Activated naive CD4-positive, alpha-beta T cell treated with anti-CD3 and anti-CD28 coated beads for 36 hours (primary cell): ENCODE data around the gene ARPP21. TPM values are rescaled to one million over a fixed set of nuclear protein-coding genes. Genes with fewer than 3 reads are reported as not detected.

ENCODE experiments used
- CTCF ChIA-PET: fragments of 350-600 bp; sonication (Branson Sonifier 250); formaldehyde crosslinking; loops from one replicate; lab custom pipeline; 2021; ENCODE audit warnings: antibody characterized with exemption; lab: Charles Lee
- DNase-seq: peaks from one replicate; pipeline ENCODE4 v3.0.0-alpha.2; 2020
- H3K27ac Mint-ChIP-seq: one replicate; pipeline ENCODE4 v1.8.0; 2021; ENCODE audit warnings: mild to moderate bottlenecking, mixed read lengths
- H3K27me3 Mint-ChIP-seq: one replicate; pipeline ENCODE4 v1.8.0; 2021; ENCODE audit warnings: low read depth, mixed read lengths
- H3K36me3 Mint-ChIP-seq: one replicate; pipeline ENCODE4 v1.8.0; 2021; ENCODE audit warnings: low read depth, mixed read lengths
- H3K4me1 Mint-ChIP-seq: one replicate; pipeline ENCODE4 v1.8.0; 2021; ENCODE audit warnings: low read depth, mixed read lengths
- H3K4me3 Mint-ChIP-seq: one replicate; pipeline ENCODE4 v1.8.0; 2021; ENCODE audit warnings: mild to moderate bottlenecking, moderate library complexity, mixed read lengths
- H3K9me3 Mint-ChIP-seq: one replicate; pipeline ENCODE4 v1.8.0; 2021; ENCODE audit warnings: mixed read lengths
- intact Hi-C: fragments of 100-400 bp; cut with micrococcal nuclease; formaldehyde crosslinking; loops from one replicate; pipeline ENCODE4 v1.15.1; 2023
- total RNA-seq, 2 experiments: library from RNA; stranded (reverse); gene quantifications; one replicate each; pipeline ENCODE4 v1.2.3, GENCODE V29; 2021

The ARPP21 gene
- total RNA-seq, 2 experiments from 2014 or later, result not detected

DNA sequence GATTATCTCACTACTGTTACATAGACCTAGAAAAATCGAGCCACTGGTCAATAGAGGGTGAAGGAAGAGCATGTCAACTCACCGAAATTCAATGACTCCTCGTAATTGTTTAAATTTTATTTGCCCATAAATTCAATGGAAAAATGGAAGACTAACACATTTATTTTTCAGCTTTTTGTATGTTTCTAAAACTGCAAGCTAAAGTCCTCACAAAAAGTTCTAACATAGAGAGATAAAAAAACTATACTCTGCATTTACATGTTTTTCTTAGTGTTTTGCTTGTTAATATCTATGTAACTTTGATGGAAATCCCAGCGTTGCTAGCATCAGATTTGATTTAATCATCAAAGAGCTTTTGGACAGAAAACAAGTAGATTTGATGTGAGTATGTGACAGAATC, 6.8 kb downstream of the ARPP21 start:
- Mint-ChIP-seq H3K36me3 (no peaks in the 10 kb centered on the region), H3K4me3 (no peak overlapping the region), H3K9me3 (no peaks in the 10 kb centered on the region), H3K4me1 (no peaks in the 10 kb centered on the region), H3K27ac (no peak overlapping the region), H3K27me3 (peaks cover 18% of the 10 kb centered on the region)
- DNase-seq, result no peak
- intact Hi-C loops, result no loop called here
- CTCF ChIA-PET, result no interaction called here

DNA sequence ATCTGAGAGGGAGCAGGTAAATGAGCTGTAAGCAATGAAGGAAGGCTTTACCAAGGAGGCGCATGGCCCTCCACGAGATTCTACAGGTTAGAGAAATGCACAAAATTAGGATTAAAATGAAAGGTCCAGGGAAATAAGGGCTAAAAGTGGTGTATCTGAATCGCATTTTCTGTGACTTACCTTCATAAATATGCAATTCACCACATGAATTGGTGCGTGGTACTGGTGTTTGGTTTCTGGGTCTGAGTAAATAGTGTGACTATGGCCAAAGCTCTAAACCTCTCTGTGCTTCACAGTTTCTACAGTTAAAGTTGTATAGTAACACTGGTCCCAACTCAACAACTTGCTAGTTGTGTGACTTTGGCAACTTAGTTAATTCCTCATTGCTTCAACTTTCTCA, 8.1 kb downstream of the ARPP21 start:
- Mint-ChIP-seq H3K4me1 (no peaks in the 10 kb centered on the region), H3K36me3 (no peaks in the 10 kb centered on the region), H3K27me3 (peaks cover 13% of the 10 kb centered on the region), H3K9me3 (no peaks in the 10 kb centered on the region), H3K4me3 (no peak overlapping the region), H3K27ac (no peak overlapping the region)
- intact Hi-C loops, result no loop called here
- DNase-seq, result no peak
- CTCF ChIA-PET, result no interaction called here

GRCh38 chr3:35648347-35648746, 9.0 kb downstream of the ARPP21 start:
- H3K27ac Mint-ChIP-seq, result no peak overlapping the region
- intact Hi-C loops, result no loop called here
- H3K4me3 Mint-ChIP-seq, result no peak overlapping the region
- CTCF ChIA-PET, result no interaction called here
- H3K36me3 Mint-ChIP-seq, result no peaks in the 10 kb centered on the region
- DNase-seq, result no peak
- H3K27me3 Mint-ChIP-seq, result peaks cover 16% of the 10 kb centered on the region
- no peaks in the 10 kb centered on the region for H3K4me1 Mint-ChIP-seq
- H3K9me3 Mint-ChIP-seq, result no peaks in the 10 kb centered on the region

- no peaks in the 10 kb centered on the region for H3K9me3 Mint-ChIP-seq
- intact Hi-C loops, result no loop called here
- H3K4me3 Mint-ChIP-seq, result no peak overlapping the region
- CTCF ChIA-PET, result no interaction called here
- peaks cover 18% of the 10 kb centered on the region for H3K27me3 Mint-ChIP-seq
- H3K36me3 Mint-ChIP-seq, result no peaks in the 10 kb centered on the region
- H3K4me1 Mint-ChIP-seq, result no peaks in the 10 kb centered on the region
- DNase-seq, result no peak
- H3K27ac Mint-ChIP-seq, result no peak overlapping the region
Observed at GRCh38 chr3:35649405-35649804, 10.1 kb downstream of the ARPP21 start.

- H3K27me3 Mint-ChIP-seq, result peaks cover 19% of the 10 kb centered on the region
- no peak for DNase-seq
- intact Hi-C loops, result no loop called here
- no peak overlapping the region for H3K4me3 Mint-ChIP-seq
- H3K9me3 Mint-ChIP-seq, result no peaks in the 10 kb centered on the region
- no peaks in the 10 kb centered on the region for H3K4me1 Mint-ChIP-seq
- CTCF ChIA-PET, result interaction anchor here (1.2 kb wide), 1 partner anchor 1223 kb away, joined by 3 read pairs; no protein-coding TSS in a partner anchor
- no peaks in the 10 kb centered on the region for H3K36me3 Mint-ChIP-seq
- H3K27ac Mint-ChIP-seq, result no peak overlapping the region
Observed at GRCh38 chr3:35651426-35651825, 12.1 kb downstream of the ARPP21 start.

- intact Hi-C loops, result no loop called here
- Mint-ChIP-seq H3K36me3 (no peaks in the 10 kb centered on the region), H3K27me3 (peaks cover 19% of the 10 kb centered on the region), H3K4me1 (no peaks in the 10 kb centered on the region), H3K27ac (no peak overlapping the region), H3K9me3 (no peaks in the 10 kb centered on the region), H3K4me3 (no peak overlapping the region)
- no peak for DNase-seq
- CTCF ChIA-PET, result interaction anchor here (1.2 kb wide), 1 partner anchor 1223 kb away, joined by 3 read pairs; no protein-coding TSS in a partner anchor
Observed at GRCh38 chr3:35651851-35652250, 12.5 kb downstream of the ARPP21 start.

DNA sequence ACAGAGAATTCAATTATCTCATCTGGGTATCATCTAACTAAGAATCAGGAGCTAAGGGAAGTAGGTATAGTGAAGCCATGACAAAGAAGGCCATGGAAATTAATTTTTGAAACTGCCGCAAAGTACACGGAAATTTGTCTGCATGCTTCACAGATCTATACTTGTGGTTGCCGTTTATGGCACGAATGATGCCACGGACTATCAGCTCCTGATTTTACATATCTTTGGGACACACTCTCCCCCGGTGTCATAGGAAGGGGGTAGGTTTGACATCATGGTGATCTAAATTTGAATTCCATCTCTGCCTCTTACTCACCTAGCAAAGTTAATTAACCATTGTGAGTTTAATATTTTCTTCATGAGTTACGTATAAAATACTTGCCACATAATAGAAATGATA, 14.0 kb downstream of the ARPP21 start:
- Mint-ChIP-seq H3K27ac (no peak overlapping the region), H3K27me3 (peaks cover 15% of the 10 kb centered on the region), H3K4me1 (no peaks in the 10 kb centered on the region), H3K9me3 (no peaks in the 10 kb centered on the region), H3K36me3 (no peaks in the 10 kb centered on the region), H3K4me3 (no peak overlapping the region)
- DNase-seq, result no peak
- intact Hi-C loops, result no loop called here
- CTCF ChIA-PET, result no interaction called here

DNA sequence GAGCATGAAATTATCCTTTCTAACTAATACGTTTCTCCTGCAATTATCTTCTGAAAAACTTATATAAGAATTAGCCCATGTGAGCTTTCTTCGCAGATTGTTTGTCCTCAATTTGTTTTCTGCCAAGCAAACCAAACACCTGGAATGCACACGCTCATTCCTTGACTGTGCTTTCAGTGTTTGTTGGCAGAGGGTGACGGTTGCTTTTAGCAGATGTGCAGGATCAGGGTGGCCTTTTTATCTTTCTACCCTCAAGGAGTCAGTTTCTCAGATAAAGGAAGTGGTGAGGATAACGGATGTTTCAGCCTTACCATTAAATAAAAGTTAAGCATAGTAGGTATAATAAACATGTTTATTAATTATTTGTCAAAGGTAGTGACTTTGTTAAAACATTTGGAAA, 15.2 kb downstream of the ARPP21 start:
- H3K36me3 Mint-ChIP-seq, result no peaks in the 10 kb centered on the region
- H3K27ac Mint-ChIP-seq, result no peak overlapping the region
- DNase-seq, result no peak
- H3K4me3 Mint-ChIP-seq, result no peak overlapping the region
- H3K9me3 Mint-ChIP-seq, result no peaks in the 10 kb centered on the region
- CTCF ChIA-PET, result no interaction called here
- intact Hi-C loops, result no loop called here
- no peaks in the 10 kb centered on the region for H3K4me1 Mint-ChIP-seq
- peaks cover 12% of the 10 kb centered on the region for H3K27me3 Mint-ChIP-seq

GRCh38 chr3:35658686-35659085, 19.4 kb downstream of the ARPP21 start:
- CTCF ChIA-PET, result no interaction called here
- peaks cover 2% of the 10 kb centered on the region for H3K27me3 Mint-ChIP-seq
- H3K4me1 Mint-ChIP-seq, result no peaks in the 10 kb centered on the region
- H3K4me3 Mint-ChIP-seq, result no peak overlapping the region
- no peak for DNase-seq
- no peaks in the 10 kb centered on the region for H3K9me3 Mint-ChIP-seq
- no peaks in the 10 kb centered on the region for H3K36me3 Mint-ChIP-seq
- no peak overlapping the region for H3K27ac Mint-ChIP-seq
- intact Hi-C loops, result no loop called here

DNA sequence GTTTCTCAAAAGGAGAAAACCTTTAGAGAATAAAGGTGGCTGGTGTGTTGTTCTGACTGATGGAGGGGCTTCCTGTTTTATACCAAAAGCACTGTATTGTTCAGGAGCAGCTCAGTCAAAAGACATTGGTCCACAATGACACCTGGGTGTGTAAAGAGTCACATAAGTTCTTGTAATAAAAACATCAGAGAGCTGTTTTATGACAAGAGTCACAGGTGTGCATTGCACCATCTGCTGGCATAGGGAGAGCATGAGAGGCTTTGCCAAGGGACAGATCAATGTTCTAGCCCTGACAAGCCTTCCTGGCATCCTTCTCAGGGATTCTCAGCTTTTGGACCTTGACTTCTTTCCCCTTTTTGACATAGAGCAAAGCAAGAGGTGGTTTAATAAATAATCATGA, 20.4 kb downstream of the ARPP21 start:
- no peaks in the 10 kb centered on the region for H3K36me3 Mint-ChIP-seq
- no peak overlapping the region for H3K27ac Mint-ChIP-seq
- no peak overlapping the region for H3K4me3 Mint-ChIP-seq
- CTCF ChIA-PET, result no interaction called here
- H3K27me3 Mint-ChIP-seq, result no peaks in the 10 kb centered on the region
- H3K9me3 Mint-ChIP-seq, result no peaks in the 10 kb centered on the region
- DNase-seq, result peak; percentile 20
- no peaks in the 10 kb centered on the region for H3K4me1 Mint-ChIP-seq
- intact Hi-C loops, result no loop called here

GRCh38 chr3:35663471-35663870, 24.1 kb downstream of the ARPP21 start:
- Mint-ChIP-seq H3K4me1 (no peaks in the 10 kb centered on the region), H3K36me3 (no peaks in the 10 kb centered on the region), H3K27ac (no peak overlapping the region), H3K27me3 (no peaks in the 10 kb centered on the region), H3K9me3 (no peaks in the 10 kb centered on the region), H3K4me3 (no peak overlapping the region)
- intact Hi-C loops, result no loop called here
- CTCF ChIA-PET, result no interaction called here
- no peak for DNase-seq

GRCh38 chr3:35664460-35664919, 25.2 kb downstream of the ARPP21 start:
- CTCF ChIA-PET, result no interaction called here
- H3K9me3 Mint-ChIP-seq, result no peaks in the 10 kb centered on the region
- intact Hi-C loops, result no loop called here

GRCh38 chr3:35665390-35666055, 26.2 kb downstream of the ARPP21 start:
- Mint-ChIP-seq H3K36me3 (no peaks in the 10 kb centered on the region), H3K4me3 (no peak overlapping the region), H3K9me3 (no peaks in the 10 kb centered on the region), H3K27me3 (no peaks in the 10 kb centered on the region), H3K27ac (no peak overlapping the region), H3K4me1 (no peaks in the 10 kb centered on the region)
- CTCF ChIA-PET, result no interaction called here
- no peak for DNase-seq
- intact Hi-C loops, result no loop called here

More at GRCh38 chr3:35664460-35664919, 25.2 kb downstream of the ARPP21 start:
- H3K36me3 Mint-ChIP-seq, result no peaks in the 10 kb centered on the region
- H3K27me3 Mint-ChIP-seq, result no peaks in the 10 kb centered on the region
- no peaks in the 10 kb centered on the region for H3K4me1 Mint-ChIP-seq
- no peak overlapping the region for H3K4me3 Mint-ChIP-seq
- DNase-seq, result no peak
- H3K27ac Mint-ChIP-seq, result no peak overlapping the region
